Endothelial cell (in vitro differentiated cells): ENCODE results near the gene COMMD1. TPM values are rescaled to one million over a fixed set of nuclear protein-coding genes. Genes with fewer than 3 reads are reported as not detected.

ENCODE experiments used
- DNase-seq: peaks from one replicate; pipeline ENCODE4 v3.0.0; 2021; ENCODE audit warnings: low spot score
- H3K27ac Mint-ChIP-seq: one replicate; pipeline ENCODE4 v1.8.0; 2021; ENCODE audit warnings: mixed read lengths, inconsistent platforms; ENCODE audit not compliant: unreplicated experiment
- H3K27me3 Mint-ChIP-seq: one replicate; pipeline ENCODE4 v1.8.0; 2021; ENCODE audit warnings: mild to moderate bottlenecking, moderate library complexity, mixed read lengths, inconsistent platforms; ENCODE audit not compliant: unreplicated experiment
- H3K36me3 Mint-ChIP-seq: one replicate; pipeline ENCODE4 v1.8.0; 2021; ENCODE audit warnings: mild to moderate bottlenecking, low read depth, mixed read lengths, inconsistent platforms; ENCODE audit not compliant: unreplicated experiment
- H3K4me1 Mint-ChIP-seq: one replicate; pipeline ENCODE4 v1.8.0; 2021; ENCODE audit warnings: mild to moderate bottlenecking, mixed read lengths, inconsistent platforms; ENCODE audit not compliant: unreplicated experiment
- H3K4me3 Mint-ChIP-seq: one replicate; pipeline ENCODE4 v1.8.0; 2021; ENCODE audit warnings: mild to moderate bottlenecking, mixed read lengths, inconsistent platforms; ENCODE audit not compliant: unreplicated experiment
- H3K9me3 Mint-ChIP-seq: one replicate; pipeline ENCODE4 v1.8.0; 2021; ENCODE audit warnings: mixed read lengths, inconsistent platforms; ENCODE audit not compliant: unreplicated experiment
- total RNA-seq: library from RNA; stranded (reverse); fragmentation: NEBNext Ultra II Directional; extraction: Animal tissue kit (Norgen Biotek cat#: 25700); gene quantifications from one replicate; pipeline ENCODE4 v1.2.1, GENCODE V29; 2021; ENCODE audit not compliant: unreplicated experiment
- TF ChIP-seq, protein P1 (sequence below): fragments of 200-600 bp; sonication (generic); IDR thresholded peaks from one replicate; pipeline ENCODE4 v1.5.0; 2021; ENCODE audit warnings: antibody characterized with exemption; ENCODE audit not compliant: unreplicated experiment

COMMD1 gene
- total RNA-seq, 1 donor from 2014 or later: 39.4 TPM

DNA sequence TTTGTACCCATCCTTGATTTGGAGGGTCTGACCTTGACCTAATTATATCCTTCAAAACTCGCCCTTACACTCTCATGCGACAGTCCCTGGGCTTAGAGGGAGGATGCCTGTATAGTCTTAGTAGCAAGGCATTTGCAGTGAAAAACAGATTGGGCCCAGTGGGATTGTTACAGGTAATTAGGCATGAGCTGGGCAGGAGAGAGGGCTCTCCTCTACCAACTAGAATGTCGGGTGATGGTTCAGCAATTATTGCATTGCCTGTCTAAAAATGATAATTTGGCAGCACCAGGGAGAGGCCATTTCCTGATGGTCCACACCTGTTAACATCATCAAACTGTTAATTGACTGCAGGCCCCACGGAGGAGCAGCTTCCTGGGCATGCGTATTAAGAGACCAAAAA, 32.4 kb downstream of the COMMD1 start:
- H3K36me3 Mint-ChIP-seq: peaks cover 5% of the 10 kb centered on the region
- TF ChIP-seq, protein P1, sequence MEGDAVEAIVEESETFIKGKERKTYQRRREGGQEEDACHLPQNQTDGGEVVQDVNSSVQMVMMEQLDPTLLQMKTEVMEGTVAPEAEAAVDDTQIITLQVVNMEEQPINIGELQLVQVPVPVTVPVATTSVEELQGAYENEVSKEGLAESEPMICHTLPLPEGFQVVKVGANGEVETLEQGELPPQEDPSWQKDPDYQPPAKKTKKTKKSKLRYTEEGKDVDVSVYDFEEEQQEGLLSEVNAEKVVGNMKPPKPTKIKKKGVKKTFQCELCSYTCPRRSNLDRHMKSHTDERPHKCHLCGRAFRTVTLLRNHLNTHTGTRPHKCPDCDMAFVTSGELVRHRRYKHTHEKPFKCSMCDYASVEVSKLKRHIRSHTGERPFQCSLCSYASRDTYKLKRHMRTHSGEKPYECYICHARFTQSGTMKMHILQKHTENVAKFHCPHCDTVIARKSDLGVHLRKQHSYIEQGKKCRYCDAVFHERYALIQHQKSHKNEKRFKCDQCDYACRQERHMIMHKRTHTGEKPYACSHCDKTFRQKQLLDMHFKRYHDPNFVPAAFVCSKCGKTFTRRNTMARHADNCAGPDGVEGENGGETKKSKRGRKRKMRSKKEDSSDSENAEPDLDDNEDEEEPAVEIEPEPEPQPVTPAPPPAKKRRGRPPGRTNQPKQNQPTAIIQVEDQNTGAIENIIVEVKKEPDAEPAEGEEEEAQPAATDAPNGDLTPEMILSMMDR: no peak
- H3K27ac Mint-ChIP-seq: no peak overlapping the region
- H3K4me3 Mint-ChIP-seq: no peak overlapping the region
- DNase-seq: no peak
- no peaks in the 10 kb centered on the region for H3K4me1 Mint-ChIP-seq
- peaks cover 2% of the 10 kb centered on the region for H3K27me3 Mint-ChIP-seq
- H3K9me3 Mint-ChIP-seq: no peaks in the 10 kb centered on the region

DNA sequence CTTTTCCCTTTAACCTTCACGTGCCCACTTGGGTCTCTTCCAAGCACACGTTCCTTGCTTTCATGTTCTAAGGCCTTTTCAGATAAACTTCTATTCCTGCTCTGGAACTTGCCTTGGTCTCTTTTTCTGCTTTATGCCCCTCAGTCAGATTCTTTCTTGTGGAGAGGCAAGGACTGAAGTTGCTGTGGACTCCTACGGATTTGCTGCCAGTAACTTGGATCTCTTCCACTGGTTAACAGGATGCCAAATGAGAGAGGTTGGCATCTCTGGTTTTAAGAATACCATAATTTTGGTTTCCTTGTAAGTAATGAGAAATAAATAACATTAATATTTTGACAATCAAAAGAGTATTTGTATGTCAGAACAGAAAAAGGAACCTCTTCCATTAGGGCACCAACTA, 33.0 kb downstream of the COMMD1 start:
- Mint-ChIP-seq H3K27me3 (peaks cover 2% of the 10 kb centered on the region), H3K4me1 (no peaks in the 10 kb centered on the region), H3K27ac (no peak overlapping the region), H3K36me3 (peaks cover 5% of the 10 kb centered on the region), H3K4me3 (no peak overlapping the region), H3K9me3 (no peaks in the 10 kb centered on the region)
- TF ChIP-seq, protein P1: no peak
- DNase-seq: no peak

DNA sequence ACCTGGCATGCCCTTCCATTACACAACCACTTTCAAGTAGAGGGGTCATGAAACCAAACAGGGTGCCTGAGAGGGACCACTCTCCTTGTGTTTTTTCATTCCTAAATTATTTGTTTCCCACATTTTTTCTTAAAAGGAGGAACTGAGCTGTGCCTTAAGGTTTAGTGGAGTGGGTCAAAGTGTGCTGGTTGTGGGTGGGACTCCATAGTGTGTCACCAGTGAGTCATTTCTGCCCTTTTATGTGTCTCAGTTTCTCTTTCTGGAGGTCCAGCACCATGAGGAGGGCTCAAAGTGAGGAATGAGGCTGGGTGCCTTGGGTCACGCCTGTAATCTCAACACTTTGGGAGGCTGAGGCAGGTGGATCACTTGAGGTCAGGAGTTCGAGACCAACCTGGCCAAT, 37.8 kb downstream of the COMMD1 start:
- peaks cover 7% of the 10 kb centered on the region for H3K4me1 Mint-ChIP-seq
- TF ChIP-seq, protein P1: no peak
- H3K9me3 Mint-ChIP-seq: no peaks in the 10 kb centered on the region
- no peak overlapping the region for H3K27ac Mint-ChIP-seq
- DNase-seq: no peak
- H3K36me3 Mint-ChIP-seq: no peaks in the 10 kb centered on the region
- no peak overlapping the region for H3K4me3 Mint-ChIP-seq
- H3K27me3 Mint-ChIP-seq: peaks cover under 1% of the 10 kb centered on the region

DNA sequence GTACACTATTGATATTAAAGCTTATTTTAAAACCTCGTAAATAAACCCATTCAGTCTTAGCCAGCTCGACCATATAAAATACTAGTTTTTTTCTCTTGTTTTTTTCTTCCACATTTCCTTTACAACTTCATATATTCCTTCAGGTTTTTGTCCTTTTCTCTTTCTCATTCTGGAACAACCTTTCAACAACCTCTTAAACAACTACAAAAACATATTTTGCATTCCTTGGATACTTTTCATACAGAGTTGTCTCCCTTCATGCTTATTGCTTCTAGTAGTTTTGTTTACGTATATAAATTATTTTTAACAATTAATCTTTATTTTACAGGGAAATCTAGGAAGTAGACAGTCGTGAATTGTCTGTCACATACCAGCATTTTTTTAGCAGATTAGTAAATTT, 41.2 kb downstream of the COMMD1 start:
- Mint-ChIP-seq H3K36me3 (peaks cover 3% of the 10 kb centered on the region), H3K4me3 (no peak overlapping the region), H3K27me3 (peaks cover 1% of the 10 kb centered on the region), H3K9me3 (no peaks in the 10 kb centered on the region), H3K4me1 (peaks cover 14% of the 10 kb centered on the region), H3K27ac (no peak overlapping the region)
- DNase-seq: no peak
- TF ChIP-seq, protein P1: no peak

DNA sequence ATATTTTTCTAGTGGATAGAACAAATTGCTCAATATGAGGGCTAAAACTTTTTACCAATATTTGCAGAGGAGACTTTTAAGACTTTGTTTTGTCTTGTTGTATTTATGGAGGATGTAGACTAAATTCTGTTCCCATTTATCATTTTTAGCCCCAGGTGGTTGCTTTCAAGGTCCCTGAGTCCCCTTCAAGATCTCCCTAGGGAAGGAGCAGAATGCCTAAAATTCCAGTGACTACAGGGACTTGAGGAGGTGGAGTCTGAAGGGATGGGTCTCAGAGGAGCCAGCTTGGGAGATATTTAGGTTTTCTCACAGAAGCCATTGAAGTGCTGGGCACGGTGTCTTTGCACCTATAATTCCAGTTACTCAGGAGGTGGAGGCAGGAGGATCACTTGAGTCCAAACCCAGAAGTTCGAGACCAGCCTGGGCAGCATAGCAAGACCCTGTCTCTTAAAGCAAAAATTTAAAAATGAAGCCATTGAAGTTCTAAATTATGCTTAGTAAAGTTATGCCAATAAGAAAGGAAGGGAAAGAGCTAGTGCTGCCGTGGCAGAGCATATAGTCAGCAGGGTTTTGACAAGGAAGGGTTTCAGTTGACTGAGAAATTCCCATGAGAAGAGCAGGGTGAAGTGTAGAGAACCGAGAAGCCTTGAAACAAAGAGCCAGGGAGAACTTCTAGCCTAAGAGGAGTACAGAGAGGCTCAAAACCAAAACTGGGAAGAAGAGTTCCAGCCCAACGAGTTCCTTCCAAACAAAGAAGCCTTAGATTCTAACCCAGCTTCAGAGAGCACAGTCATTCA, 43.4 kb downstream of the COMMD1 start:
- DNase-seq: no peak
- Mint-ChIP-seq H3K27me3 (peaks cover 1% of the 10 kb centered on the region), H3K4me1 (peaks cover 14% of the 10 kb centered on the region), H3K9me3 (no peaks in the 10 kb centered on the region), H3K36me3 (peaks cover 14% of the 10 kb centered on the region), H3K27ac (no peak overlapping the region), H3K4me3 (no peak overlapping the region)
- TF ChIP-seq, protein P1: no peak
